Measurements from ENCODE around the gene ATF6. TPM values are rescaled to one million over a fixed set of nuclear protein-coding genes. Genes with fewer than 3 reads are reported as not detected.
A peak's percentile ranks its signal among the peaks of the same experiment; 100 is the strongest.

Gene ATF6
- total and polyA plus RNA-seq, 2 donors from 2014 or later = 11.5 to 35.6 TPM

DNA sequence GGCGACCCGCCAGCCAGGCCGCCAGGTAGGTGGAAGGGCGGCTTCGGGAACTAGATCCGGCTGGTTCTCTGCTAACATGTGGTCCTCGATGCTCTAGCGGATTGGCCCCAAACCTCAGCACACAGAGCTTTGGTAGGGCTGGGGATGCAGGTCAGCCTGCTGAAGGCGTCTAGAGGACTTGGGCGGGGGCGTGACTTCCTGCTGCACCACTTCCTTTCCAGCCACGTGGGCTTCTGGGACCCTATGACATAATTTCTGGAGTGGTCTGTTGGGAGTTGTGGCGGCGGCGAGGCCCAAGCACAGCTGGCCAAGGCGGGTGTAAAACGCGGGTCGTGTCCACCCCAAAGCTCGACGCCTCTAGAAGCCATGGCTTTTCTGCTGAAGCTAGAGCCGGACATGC, 124.5 kb downstream of the ATF6 start:
- intact Hi-C loops (cut with DNase I) = no loop called here
- peak in 1 of 5 donors; percentile 49 for DNase-seq

DNA sequence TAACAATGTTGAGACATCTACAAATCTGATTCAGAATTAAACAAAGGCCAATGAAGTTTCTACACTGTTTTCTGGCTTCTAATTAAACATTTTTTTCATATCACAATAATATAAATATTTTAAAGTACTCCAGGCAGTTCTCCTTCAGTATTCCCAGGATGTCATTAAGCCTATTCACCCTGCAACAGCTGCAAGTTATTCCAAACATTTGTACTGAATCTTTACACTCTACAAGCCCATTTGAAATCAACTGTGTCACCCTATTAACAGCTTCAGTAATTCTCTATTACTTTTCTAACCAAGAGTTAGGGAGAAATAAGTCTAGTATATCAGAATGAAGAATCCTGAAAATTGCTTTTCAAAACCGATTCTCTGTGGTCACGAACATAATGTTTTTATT, 133.0 kb downstream of the ATF6 start:
- TF ChIP-seq CTCF (IDR thresholded peaks at IDR 0.05; ENCODE audit: borderline replicate concordance, extremely low read depth, insufficient read depth) = no peak
- Histone ChIP-seq H3K4me3 (ENCODE audit: low read length in 3 of 3) (no peak overlapping the region), H3K4me1 (ENCODE audit: control insufficient read depth in 2 of 3, insufficient read depth in 2 of 3, low read depth in 1 of 3, low read length in 3 of 3) (peaks cover 0 to 6% (median 3%) of the 10 kb centered on the region in 3 donors), H3K27ac (ENCODE audit: low read depth in 2 of 2, low read length in 2 of 2) (no peak overlapping the region), H3K9me3 (ENCODE audit: control insufficient read depth in 2 of 3, insufficient read depth in 1 of 3, low read length in 3 of 3) (no peaks in the 10 kb centered on the region), H3K36me3 (ENCODE audit: control insufficient read depth in 2 of 3, insufficient read depth in 3 of 3, low read length in 3 of 3) (no peaks in the 10 kb centered on the region), H3K27me3 (ENCODE audit: control insufficient read depth, insufficient read depth, low read length) (no peaks in the 10 kb centered on the region), H3K9ac (ENCODE audit: low read length in 3 of 3) (no peak overlapping the region)
- FAIRE-seq (no peak), DNase-seq (peak in 1 of 5 donors; percentile 34)
- intact Hi-C loops (cut with DNase I) = no loop called here

More for the DNA sequence above, 124.5 kb downstream of the ATF6 start:
- H3K36me3 ChIP-seq (ENCODE audit: control insufficient read depth in 2 of 3, insufficient read depth in 3 of 3, low read length in 3 of 3) = peaks cover 2 to 6% (median 4%) of the 10 kb centered on the region in 3 donors
- no peak for FAIRE-seq
- H3K27ac ChIP-seq (ENCODE audit: low read depth in 2 of 2, low read length in 2 of 2) = no peak overlapping the region
- H3K27me3 ChIP-seq (ENCODE audit: control insufficient read depth, insufficient read depth, low read length) = no peaks in the 10 kb centered on the region
- no peak overlapping the region for H3K9ac ChIP-seq (ENCODE audit: low read length in 3 of 3)
- H3K9me3 ChIP-seq (ENCODE audit: control insufficient read depth in 2 of 3, insufficient read depth in 1 of 3, low read length in 3 of 3) = no peaks in the 10 kb centered on the region
- H3K4me1 ChIP-seq (ENCODE audit: control insufficient read depth in 2 of 3, insufficient read depth in 2 of 3, low read depth in 1 of 3, low read length in 3 of 3) = no peaks in the 10 kb centered on the region
- no peak for TF ChIP-seq CTCF (IDR thresholded peaks at IDR 0.05; ENCODE audit: borderline replicate concordance, extremely low read depth, insufficient read depth)
- H3K4me3 ChIP-seq (ENCODE audit: low read length in 3 of 3) = no peak overlapping the region

DNA sequence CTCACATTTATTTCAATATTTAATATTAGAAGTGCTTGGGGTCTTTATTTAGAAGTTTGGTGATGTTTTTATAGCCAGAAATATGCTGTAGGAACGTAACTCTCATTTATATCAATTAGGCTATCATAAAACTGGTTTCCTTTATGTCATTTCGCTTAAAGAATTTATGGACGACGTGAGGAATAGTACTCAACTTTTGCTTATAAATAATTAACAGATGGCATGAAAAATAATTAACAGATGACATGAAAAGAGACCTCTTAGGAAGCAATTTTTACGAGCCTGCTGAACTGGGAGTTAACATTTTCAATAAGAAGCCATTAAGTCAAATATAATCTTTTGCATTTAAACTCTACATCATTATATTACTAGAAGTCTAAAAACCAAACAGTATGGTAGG, 134.0 kb downstream of the ATF6 start:
- intact Hi-C loops (cut with DNase I) = no loop called here
- Histone ChIP-seq H3K36me3 (ENCODE audit: control insufficient read depth in 2 of 3, insufficient read depth in 3 of 3, low read length in 3 of 3) (no peaks in the 10 kb centered on the region), H3K27me3 (ENCODE audit: control insufficient read depth, insufficient read depth, low read length) (no peaks in the 10 kb centered on the region), H3K9me3 (ENCODE audit: control insufficient read depth in 2 of 3, insufficient read depth in 1 of 3, low read length in 3 of 3) (no peaks in the 10 kb centered on the region), H3K4me1 (ENCODE audit: control insufficient read depth in 2 of 3, insufficient read depth in 2 of 3, low read depth in 1 of 3, low read length in 3 of 3) (peaks cover 0 to 6% (median 3%) of the 10 kb centered on the region in 3 donors), H3K4me3 (ENCODE audit: low read length in 3 of 3) (no peak overlapping the region), H3K27ac (ENCODE audit: low read depth in 2 of 2, low read length in 2 of 2) (no peak overlapping the region), H3K9ac (ENCODE audit: low read length in 3 of 3) (no peak overlapping the region)
- FAIRE-seq = no peak
- TF ChIP-seq CTCF (IDR thresholded peaks at IDR 0.05; ENCODE audit: borderline replicate concordance, extremely low read depth, insufficient read depth) = no peak
- DNase-seq = peak in 2 of 5 donors; percentile 27 to 37

DNA sequence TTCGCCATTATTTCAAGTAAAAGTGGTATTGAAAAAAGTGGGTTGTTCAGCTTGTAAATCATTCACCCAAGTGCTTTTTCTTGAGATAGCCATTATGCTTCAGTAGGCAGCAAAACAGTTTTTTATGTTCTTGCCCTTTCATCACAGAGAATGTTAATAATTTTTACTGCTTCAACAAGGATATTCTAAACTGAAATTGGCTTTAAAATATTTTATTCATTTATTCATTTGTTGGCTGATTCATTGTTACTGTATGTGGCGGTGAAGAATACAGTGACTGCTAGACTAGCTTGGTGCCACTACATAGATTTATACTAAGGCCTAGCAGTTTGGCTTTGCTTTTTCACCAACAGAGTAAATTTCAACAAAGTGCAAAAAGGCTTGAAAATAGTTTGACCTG, 136.1 kb downstream of the ATF6 start:
- FAIRE-seq = no peak
- H3K27ac ChIP-seq (ENCODE audit: low read depth in 2 of 2, low read length in 2 of 2) = no peak overlapping the region
- no peak overlapping the region for H3K9ac ChIP-seq (ENCODE audit: low read length in 3 of 3)
- no peaks in the 10 kb centered on the region for H3K36me3 ChIP-seq (ENCODE audit: control insufficient read depth in 2 of 3, insufficient read depth in 3 of 3, low read length in 3 of 3)
- H3K9me3 ChIP-seq (ENCODE audit: control insufficient read depth in 2 of 3, insufficient read depth in 1 of 3, low read length in 3 of 3) = no peaks in the 10 kb centered on the region
- H3K4me1 ChIP-seq (ENCODE audit: control insufficient read depth in 2 of 3, insufficient read depth in 2 of 3, low read depth in 1 of 3, low read length in 3 of 3) = peaks cover 0 to 6% (median 3%) of the 10 kb centered on the region in 3 donors
- TF ChIP-seq CTCF (IDR thresholded peaks at IDR 0.05; ENCODE audit: borderline replicate concordance, extremely low read depth, insufficient read depth) = no peak
- DNase-seq = peak in 2 of 5 donors; percentile 34 to 60
- no peak overlapping the region for H3K4me3 ChIP-seq (ENCODE audit: low read length in 3 of 3)
- intact Hi-C loops (cut with DNase I) = no loop called here
- H3K27me3 ChIP-seq (ENCODE audit: control insufficient read depth, insufficient read depth, low read length) = no peaks in the 10 kb centered on the region
